GM18505 (cell line): ENCODE measurements around the gene DOCK1.

ENCODE experiments used
- ATAC-seq: cut with Tn5 transposase; IDR thresholded peaks from one replicate; pipeline ENCODE4 v1.9.1; 2021; ENCODE audit not compliant: unreplicated experiment
- POLR2A ChIP-seq: IDR thresholded peaks from 4 replicates; pipeline ENCODE4 v1.6.1; 2011; ENCODE audit warnings: borderline replicate concordance; ENCODE audit not compliant: insufficient read depth, insufficient read length; ENCODE audit errors: extremely low read depth

DOCK1 gene

DNA sequence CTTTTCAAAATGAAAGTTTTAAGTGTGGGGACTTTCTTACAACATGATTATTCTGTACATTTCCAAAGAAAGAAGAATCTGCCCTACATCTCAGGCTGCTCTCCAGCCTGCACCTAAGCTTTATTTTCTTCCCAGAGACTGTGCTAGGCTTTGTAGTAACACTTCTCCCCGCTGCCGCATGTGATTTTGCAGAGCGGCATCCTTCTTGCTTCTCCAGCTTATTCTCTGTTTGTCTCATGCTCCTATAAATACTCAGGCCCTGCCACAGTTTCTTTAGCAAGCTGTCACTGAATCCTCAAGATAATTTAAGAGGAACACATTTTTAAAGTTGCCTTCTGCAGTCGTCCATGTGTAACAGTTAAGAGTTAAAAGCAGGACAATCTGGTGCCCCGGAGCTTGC, 237.6 kb downstream of the DOCK1 start:
- no peak for ATAC-seq
- no peak for TF ChIP-seq POLR2A

DNA sequence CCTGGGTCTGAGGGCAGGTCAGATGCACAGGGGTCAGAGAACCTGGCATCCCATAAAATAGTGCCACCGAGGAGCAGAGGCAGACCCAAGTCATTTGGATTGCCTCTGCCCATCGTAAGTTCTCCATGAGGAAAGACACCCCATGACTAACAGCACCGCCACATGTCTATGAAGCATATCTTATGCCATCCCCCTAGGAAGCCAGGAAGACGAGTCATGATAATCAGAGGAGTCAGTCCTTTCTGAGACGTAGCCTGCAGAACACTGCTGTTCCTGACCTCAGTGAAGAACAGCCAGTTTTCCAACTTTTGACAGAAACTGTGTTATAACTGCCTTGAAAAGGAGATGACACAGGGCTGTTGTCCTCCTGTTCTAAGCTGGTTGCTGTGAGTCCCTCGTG, 239.9 kb downstream of the DOCK1 start:
- TF ChIP-seq POLR2A, result no peak
- no peak for ATAC-seq

DNA sequence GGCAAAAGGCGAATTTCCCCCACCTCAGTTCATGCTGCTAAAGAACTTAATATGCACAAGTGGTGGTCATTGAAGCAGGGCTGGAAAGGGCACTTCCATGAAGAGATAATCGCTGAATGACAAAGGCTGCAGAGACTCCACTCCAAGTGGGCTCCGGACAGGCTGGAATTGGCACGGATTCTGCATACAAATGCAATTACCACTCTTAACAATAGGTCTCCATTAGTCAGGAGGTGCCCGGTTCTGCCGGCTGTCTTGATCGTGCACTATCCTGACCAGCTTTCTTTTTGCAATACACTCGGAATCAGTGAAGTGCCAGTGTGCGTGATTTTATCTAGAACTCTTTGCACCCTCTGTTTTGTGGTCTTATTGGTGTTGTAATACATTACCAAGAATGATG, 241.4 kb downstream of the DOCK1 start:
- no peak for ATAC-seq
- TF ChIP-seq POLR2A, result no peak

DNA sequence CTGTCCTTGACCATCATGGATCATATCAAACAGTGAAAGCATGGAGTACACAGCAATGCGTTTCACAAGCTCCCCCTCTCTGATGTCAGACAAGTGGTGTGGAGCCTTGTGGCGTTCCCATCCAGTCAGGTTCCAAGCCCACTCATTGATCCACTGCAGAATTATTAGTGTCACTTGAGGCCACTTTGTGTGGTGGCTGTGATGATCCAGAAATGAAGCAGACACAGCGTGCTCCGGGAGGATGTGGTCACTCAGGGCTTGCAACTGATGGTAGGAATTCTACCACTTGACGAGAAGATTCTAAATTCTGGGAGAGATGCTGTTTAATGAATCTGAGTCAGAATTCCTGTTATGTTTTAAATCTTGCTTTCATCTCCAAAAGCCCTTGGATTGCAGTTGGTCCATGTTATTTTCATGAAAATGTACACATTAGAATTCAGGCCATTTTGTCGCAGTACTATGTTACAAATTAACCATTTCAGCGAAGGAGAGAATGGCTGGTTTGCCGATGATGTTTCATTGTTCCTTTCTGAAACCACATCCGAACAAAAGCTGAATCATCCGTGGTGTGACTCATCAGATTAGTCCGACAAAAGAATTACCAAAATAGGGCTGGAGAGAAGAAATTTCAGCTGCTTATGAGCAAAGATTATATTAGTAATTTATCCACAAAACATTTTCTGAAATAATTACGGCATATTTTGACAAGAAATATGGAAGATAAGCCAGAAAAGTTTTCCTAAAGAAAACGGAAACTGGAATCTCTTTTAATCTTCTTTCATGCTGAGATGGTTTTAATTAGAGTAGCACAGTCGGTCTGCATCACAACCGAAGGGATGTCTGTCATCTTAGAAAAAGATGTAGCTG, 243.1 kb downstream of the DOCK1 start:
- TF ChIP-seq POLR2A, result no peak
- no peak for ATAC-seq

DNA sequence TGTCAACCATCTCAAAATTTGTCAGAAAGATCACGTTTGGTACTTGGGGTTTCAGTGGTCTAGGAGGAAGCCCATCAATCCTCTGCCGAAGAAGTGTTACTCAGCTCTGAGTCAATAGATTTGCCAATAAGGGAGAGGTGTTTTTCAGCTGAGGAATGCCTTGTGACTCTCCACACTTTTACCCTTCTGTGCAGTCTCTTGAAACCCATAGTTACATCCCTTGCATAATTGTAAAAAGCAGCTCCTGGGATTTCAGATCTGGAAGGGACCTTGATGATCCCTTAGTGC, 243.6 kb downstream of the DOCK1 start:
- TF ChIP-seq POLR2A, result no peak
- no peak for ATAC-seq

DNA sequence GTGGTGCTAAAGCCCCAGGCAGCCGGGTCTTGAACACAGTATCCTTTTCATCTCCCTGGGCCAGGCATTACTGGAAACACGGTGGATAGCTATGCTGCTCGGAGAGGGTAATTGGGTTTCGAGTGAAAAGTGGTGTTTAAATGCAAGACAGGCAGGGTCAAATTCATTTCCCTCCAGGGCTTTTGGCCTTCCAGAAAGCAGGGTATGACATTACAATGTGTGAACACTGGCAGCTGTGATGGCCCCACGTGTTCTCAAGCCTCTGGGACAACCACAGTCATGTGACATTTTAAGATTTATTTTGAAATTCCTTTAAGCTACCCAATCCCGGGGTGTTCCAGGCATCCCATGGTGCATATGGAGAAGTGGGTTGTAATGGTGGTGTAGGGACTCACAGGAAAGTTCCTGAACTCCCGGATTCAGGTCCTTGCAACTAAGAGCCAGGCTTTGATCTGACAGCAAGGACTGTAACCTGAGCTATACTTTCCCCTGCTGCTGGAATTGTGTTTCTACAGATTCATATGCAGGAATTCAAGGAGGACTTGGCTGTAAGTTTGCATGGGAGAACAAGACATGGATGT, 244.4 kb downstream of the DOCK1 start:
- no peak for ATAC-seq
- TF ChIP-seq POLR2A, result no peak

DNA sequence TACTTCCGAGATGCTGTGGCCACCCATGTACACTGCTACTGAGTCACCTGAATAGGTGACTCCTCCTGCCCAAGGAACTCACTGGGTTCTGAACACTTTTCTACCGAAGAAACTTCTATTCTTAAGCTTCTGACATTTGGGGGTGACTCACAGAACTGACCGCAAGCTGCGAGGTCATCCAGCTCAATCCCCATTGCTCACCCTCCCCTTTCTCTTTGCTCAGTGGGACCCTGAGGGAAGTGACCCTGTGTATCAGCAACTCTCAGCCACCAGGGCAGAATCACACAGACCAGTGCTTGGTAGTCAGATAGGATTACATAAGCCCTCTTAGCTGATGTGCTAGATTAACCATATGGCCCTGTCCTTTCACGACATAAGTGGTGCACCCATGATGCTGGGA, 244.9 kb downstream of the DOCK1 start:
- no peak for ATAC-seq
- TF ChIP-seq POLR2A, result no peak

DNA sequence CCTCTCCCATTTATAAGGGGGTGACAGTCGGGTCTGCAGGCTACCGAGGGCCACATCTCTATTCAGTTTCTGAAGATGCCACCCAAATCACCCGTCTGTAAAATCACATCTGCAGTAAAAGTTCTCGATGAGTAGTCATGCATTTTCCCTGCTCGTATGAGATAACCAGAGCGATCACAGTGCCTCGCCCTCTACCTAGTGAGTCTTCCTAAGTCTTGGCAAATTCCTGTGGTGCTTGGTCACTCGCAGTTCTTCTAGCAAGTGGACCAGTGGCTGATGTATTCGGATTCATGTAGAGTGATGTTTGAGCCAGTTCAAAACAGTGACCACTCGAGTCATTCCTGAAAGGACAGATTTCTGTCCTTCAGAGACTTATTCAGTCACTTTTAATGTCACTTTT, 246.3 kb downstream of the DOCK1 start:
- no peak for TF ChIP-seq POLR2A
- ATAC-seq, result no peak

DNA sequence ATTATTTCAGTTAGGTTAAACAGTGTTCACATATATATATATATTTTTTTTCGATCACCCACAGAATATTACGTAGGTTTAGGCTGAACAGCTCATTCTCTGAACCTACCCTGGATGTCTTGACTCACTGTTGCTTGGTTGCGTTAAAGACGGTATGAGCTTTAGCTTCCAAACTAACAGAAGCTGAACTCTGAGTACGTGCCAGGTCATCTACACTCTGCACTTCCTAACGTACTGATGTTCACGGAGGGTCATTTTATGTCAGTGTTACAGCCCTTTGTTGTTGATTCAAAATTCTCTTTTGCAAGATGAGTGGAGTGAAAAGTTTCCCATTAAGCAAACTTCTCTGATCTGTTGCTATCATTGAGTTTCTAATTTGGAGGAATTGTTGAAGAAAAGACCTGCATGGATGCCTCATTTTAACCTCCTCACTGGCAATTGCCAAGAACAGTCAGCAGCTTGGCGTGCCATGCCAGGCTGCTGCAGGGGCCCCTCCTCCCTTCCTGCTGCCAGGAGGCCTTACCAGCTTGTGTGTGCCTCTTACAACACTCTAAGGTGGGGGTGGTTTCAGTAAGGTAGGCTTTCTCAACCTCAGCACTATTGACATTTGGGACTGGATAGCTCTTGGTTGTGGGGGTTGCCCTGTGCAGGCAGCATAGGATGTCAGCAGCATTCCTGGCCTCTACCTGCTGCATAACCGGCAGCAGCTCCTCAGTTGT, 246.9 kb downstream of the DOCK1 start:
- no peak for TF ChIP-seq POLR2A
- ATAC-seq, result no peak

DNA sequence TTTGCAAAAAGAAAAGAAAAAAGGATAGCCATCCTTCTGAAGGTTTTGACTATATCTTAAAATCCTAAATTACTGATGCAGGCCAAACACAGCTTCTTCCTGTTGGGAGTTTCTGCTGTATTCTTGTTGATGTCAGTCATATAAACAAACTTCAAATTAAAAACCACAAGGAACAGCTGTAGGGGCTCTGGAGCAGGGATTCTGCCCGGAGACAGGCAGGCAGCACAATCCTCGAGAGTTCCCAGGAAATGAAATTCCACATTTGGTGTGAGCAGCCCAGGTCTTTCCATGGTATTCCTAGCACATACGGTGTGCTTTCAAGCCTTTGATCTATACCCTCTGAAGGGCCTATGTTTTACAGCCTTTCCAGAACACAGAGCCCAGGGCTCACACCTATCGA, 248.0 kb downstream of the DOCK1 start:
- TF ChIP-seq POLR2A, result no peak
- no peak for ATAC-seq

DNA sequence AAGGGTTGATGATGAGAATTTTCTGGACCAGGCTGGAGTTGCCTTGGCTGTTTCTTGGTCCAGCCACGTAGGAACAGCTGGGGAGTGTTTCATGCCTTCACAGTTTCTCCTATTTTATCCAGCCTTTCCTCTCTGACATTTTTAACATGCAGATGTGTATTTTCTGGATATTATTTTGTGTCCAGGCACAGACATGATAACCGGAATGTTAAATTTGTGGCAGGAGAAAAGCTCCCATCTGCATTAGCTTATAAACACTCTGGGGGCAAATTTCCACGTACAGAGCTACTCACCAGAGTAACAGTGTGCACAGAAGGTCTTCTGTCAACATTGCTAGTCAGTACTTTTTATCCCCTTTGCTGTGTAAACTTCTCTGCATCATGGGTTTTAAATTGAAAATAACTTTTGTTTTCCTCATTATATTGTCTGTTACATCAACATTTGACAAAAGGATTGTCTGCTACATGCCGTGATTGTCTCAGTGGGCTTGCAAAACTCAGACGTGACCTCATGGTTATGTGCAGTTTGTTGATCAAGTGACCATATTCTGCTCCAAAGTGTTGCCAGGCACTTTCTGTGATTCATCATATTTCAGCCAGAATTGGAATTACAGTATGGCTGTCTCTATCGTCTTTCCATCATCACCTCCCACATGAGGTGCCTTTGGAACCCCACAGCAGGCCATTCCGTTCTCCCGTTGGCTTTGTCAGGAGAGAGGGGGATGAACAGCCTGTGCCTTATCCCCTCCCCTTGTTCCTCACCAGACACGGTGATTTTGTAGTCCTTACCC, 249.8 kb downstream of the DOCK1 start:
- TF ChIP-seq POLR2A, result no peak
- ATAC-seq, result no peak

DNA sequence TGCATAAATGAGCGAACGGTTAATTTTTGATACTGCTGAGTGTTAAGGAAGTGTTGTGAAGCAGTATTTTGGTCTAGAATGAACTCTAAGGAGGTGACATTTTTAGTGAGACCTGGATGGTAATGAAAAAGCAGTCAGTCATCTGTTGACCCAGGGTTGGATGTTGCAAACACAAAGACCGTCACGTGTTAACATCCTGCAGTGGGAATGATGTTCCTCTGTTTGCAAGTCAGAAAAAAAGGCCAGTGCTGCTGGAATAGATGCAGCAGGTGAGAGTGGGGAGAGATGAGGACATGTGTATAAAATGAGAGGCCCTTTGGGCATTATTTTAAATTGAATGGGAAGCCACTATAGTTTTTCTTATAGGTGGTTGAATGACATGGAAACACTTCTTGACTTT, 251.9 kb downstream of the DOCK1 start:
- ATAC-seq, result no peak
- TF ChIP-seq POLR2A, result no peak

DNA sequence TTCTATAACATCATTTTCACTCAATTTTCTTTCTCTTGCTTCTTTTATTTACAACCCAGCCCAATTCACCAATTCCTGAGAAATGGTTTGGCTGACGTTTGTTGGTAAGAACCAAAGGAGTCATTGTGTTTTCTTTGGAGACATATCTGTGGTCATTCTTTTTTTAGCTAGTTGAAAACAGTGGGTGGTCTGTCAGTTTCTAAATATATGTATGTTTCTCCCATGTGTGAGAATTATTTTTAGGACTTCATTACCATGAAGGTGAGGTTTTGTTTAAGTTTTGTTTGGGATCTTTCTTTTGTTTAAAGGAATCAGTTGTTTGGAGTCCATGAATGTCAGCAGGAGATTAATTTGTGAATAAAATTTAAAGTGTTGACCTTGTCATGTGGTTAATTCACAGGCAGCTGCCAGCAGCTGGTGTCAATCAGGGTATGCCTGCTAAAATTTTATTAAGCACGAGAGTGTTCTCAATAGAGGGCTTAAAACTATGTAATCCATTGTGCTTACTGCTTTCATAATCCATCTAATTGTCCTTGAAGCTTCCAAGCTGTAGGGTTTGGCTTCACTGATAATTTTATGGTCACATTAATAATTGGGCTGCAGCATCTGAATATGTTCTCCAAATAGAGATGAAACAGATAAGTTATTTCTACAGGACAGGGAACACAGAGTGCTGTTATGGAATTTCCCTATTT, 252.4 kb downstream of the DOCK1 start:
- no peak for ATAC-seq
- TF ChIP-seq POLR2A, result no peak

DNA sequence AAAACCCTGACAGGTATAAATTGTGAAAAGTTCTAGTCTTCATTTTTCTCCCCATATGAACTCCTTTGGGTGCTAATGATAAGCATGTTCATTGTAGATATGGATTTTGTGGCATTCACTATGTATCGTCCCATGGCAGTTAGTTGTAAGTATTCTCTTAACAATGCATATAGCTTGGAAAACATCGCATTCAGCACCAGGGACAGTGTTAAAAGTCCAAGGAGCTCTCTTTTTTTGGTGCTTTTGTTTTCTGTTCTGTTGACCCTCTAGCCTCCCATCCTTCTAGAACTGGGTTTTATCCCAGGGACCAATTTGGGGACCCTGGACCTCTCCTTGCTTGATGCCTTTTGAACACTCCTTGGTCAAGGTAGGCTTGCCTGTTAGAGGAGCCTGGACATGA, 253.4 kb downstream of the DOCK1 start:
- no peak for ATAC-seq
- TF ChIP-seq POLR2A, result no peak
